Right lobe of liver (tissue), 4 donors: ENCODE measurements around the gene TBL1Y.

Experiments
- POLR2A ChIP-seq: fragments of 450-650 bp; IDR thresholded peaks from one replicate; pipeline ENCODE4 v1.6.1; 2017; ENCODE audit warnings: antibody characterized with exemption, mild to moderate bottlenecking
- TF ChIP-seq, protein P1 (sequence below), 4 donors: fragments of 200-600 bp in 3 of 4; fragments of 450-650 bp in 1 of 4; IDR thresholded peaks; one replicate each; pipeline versions ENCODE4 v1.5.1 to v1.8.0; 2016 to 2022; ENCODE audit warnings: antibody characterized with exemption in 4 of 4, mild to moderate bottlenecking in 2 of 4
- donor health status: DM: no; HTN: no; CAD: no.
- donor health status: DM: no; HTN: no; CAD: no.
- donor health status: DM: no; HTN: yes; CAD: no.

- TF ChIP-seq, protein P1, sequence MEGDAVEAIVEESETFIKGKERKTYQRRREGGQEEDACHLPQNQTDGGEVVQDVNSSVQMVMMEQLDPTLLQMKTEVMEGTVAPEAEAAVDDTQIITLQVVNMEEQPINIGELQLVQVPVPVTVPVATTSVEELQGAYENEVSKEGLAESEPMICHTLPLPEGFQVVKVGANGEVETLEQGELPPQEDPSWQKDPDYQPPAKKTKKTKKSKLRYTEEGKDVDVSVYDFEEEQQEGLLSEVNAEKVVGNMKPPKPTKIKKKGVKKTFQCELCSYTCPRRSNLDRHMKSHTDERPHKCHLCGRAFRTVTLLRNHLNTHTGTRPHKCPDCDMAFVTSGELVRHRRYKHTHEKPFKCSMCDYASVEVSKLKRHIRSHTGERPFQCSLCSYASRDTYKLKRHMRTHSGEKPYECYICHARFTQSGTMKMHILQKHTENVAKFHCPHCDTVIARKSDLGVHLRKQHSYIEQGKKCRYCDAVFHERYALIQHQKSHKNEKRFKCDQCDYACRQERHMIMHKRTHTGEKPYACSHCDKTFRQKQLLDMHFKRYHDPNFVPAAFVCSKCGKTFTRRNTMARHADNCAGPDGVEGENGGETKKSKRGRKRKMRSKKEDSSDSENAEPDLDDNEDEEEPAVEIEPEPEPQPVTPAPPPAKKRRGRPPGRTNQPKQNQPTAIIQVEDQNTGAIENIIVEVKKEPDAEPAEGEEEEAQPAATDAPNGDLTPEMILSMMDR (IDR thresholded peaks at IDR 0.05), result no peak
- no peak for TF ChIP-seq POLR2A
These were observed 92.1 kb downstream of the TBL1Y start for GRCh38 chrY:7002581-7002980.
